ENCODE results near the gene FUT6. TPM values are rescaled to one million over a fixed set of nuclear protein-coding genes. Genes with fewer than 3 reads are reported as not detected.

Gene FUT6
- total and polyA plus RNA-seq, 2 donors (not counting 1 experiment from before 2014, with no cell fraction given), result not detected

DNA sequence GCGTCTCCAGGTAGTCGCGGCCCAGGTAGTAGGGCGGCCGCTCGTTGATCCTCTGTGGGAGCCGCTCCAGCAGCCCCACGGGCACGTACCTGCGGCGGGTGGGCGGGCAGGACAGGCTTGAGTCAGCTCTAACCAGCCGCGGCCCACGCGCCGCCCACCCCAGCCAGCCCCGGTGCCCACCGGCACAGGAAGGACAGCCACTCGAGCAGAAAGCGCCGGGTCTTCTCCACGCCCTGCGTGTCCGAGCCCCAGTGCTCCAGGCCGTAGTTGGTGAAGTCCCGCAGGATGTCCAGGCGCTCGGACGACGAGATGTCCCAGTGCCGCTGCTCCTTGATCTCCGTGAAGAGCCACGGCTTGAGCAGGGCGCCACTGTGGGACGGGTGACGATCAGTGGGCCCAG is 54.1 kb downstream of the FUT6 start:
- Histone ChIP-seq H3K27me3 (ENCODE audit: control insufficient read depth, insufficient read depth, low read length) (no peaks in the 10 kb centered on the region), H3K9me3 (ENCODE audit: control insufficient read depth, insufficient read depth, low read depth, low read length) (no peaks in the 10 kb centered on the region), H3K9ac (ENCODE audit: insufficient read depth, low read length) (no peak overlapping the region), H2AFZ (ENCODE audit: low read length) (no peak overlapping the region), H4K20me1 (ENCODE audit: control insufficient read depth, extremely low read depth, insufficient read depth, low read length) (no peaks in the 10 kb centered on the region), H3K27ac (ENCODE audit: insufficient read depth, low read length) (no peak overlapping the region), H3K4me3 (replicated peaks in 1 of 4; ENCODE audit: control extremely low read depth in 1 of 4, insufficient read depth in 1 of 4, low read depth in 3 of 4, low read length in 4 of 4) (no peak overlapping the region), H3K4me2 (ENCODE audit: extremely low read depth, insufficient read depth, low read length) (no peak overlapping the region), H3K4me1 (ENCODE audit: control insufficient read depth, extremely low read depth, insufficient read depth, low read length) (peaks cover 4% of the 10 kb centered on the region), H3K79me2 (ENCODE audit: control insufficient read depth, insufficient read depth, low read length) (peaks cover 6% of the 10 kb centered on the region), H3K36me3 (ENCODE audit: control insufficient read depth, insufficient read depth, low read length) (peaks cover 38% of the 10 kb centered on the region)
- DNase-seq (ENCODE audit: low read depth in 2 of 2), result no peak
- TF ChIP-seq CTCF (conservative IDR thresholded peaks at IDR 0.05 in 1 of 2, IDR thresholded peaks at IDR 0.05 in 1 of 2; ENCODE audit: low read depth in 1 of 2, low read length in 2 of 2) (no peak), EZH2 (IDR thresholded peaks at IDR 0.05; ENCODE audit: low read length, missing control alignments) (no peak)

GRCh38 chr19:5784581-5785147 is 54.8 kb downstream of the FUT6 start, which contains the start of gene PRR22:
TSS of gene PRR22 (minus strand) at chr19:5784746. CDS start at chr19:5784660, 86 bp downstream.
- Histone ChIP-seq H3K79me2 (ENCODE audit: control insufficient read depth, insufficient read depth, low read length) (no peaks in the 10 kb centered on the region), H3K9me3 (ENCODE audit: control insufficient read depth, insufficient read depth, low read depth, low read length) (no peaks in the 10 kb centered on the region), H4K20me1 (ENCODE audit: control insufficient read depth, extremely low read depth, insufficient read depth, low read length) (no peaks in the 10 kb centered on the region), H3K36me3 (ENCODE audit: control insufficient read depth, insufficient read depth, low read length) (peaks cover 34% of the 10 kb centered on the region), H3K4me2 (ENCODE audit: extremely low read depth, insufficient read depth, low read length) (no peak within 1 kb of the TSS), H3K4me1 (ENCODE audit: control insufficient read depth, extremely low read depth, insufficient read depth, low read length) (no peaks in the 10 kb centered on the region), H3K27ac (ENCODE audit: insufficient read depth, low read length) (no peak within 1 kb of the TSS), H3K4me3 (replicated peaks in 1 of 4; ENCODE audit: control extremely low read depth in 1 of 4, insufficient read depth in 1 of 4, low read depth in 3 of 4, low read length in 4 of 4) (no peak within 1 kb of the TSS), H3K27me3 (ENCODE audit: control insufficient read depth, insufficient read depth, low read length) (no peaks in the 10 kb centered on the region), H2AFZ (ENCODE audit: low read length) (no peak within 1 kb of the TSS), H3K9ac (ENCODE audit: insufficient read depth, low read length) (no peak within 1 kb of the TSS)
- TF ChIP-seq EZH2 (IDR thresholded peaks at IDR 0.05; ENCODE audit: low read length, missing control alignments) (no peak), CTCF (conservative IDR thresholded peaks at IDR 0.05 in 1 of 2, IDR thresholded peaks at IDR 0.05 in 1 of 2; ENCODE audit: low read depth in 1 of 2, low read length in 2 of 2) (no peak)
- no peak for DNase-seq (ENCODE audit: low read depth in 2 of 2)

DNA sequence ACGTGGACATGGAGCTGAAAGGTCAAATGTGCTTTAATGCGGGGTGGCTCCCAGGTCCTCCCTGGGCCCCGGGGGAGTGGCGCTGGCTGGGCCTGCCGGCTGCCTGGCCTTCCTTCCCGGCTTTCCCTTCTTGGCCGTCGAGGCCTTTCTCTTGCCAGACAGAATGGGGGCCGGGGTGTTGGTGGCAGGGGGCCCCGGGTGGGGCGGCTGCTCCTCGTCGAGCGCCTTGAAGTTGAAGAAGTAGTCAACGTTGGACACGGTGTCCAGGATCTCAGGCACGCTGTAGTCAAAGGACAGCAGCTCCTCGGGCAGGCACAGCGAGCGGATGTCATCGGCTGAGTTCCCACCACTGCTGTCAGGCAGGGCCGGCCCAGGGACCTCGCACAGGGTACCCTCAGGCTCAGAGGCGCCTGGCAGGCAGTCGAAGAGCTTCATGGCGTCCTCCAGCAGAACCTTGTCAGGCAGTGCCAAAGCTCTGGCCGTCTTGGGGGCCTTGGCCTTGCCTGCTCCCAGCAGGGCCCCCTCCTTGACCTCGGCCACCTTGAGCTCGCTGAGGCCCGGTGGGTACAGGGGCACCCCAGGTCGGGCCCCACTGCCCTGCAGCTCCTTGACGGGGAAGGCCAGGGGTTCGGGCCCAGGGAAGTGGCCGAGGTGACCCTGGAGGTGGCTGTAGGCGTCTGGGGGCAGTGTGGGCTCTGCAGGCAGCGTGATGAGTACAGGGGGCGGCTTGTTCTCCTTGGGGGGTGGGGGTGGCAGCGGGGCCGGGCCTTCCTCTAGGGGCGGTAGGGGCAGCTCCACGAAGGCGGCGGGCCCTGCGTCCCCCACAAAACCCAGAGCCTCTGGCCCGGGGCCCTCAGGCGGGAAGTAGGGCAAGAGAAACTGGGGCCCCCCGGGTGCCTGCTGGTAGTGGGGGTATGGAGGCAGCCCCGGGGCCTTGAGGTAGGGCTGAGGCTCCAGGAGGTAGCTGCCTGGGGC is 56.3 kb downstream of the FUT6 start:
- no peak overlapping the region for H3K4me2 ChIP-seq (ENCODE audit: extremely low read depth, insufficient read depth, low read length)
- no peaks in the 10 kb centered on the region for H4K20me1 ChIP-seq (ENCODE audit: control insufficient read depth, extremely low read depth, insufficient read depth, low read length)
- no peak overlapping the region for H3K27ac ChIP-seq (ENCODE audit: insufficient read depth, low read length)
- H3K36me3 ChIP-seq (ENCODE audit: control insufficient read depth, insufficient read depth, low read length), result peaks cover 24% of the 10 kb centered on the region
- no peak overlapping the region for H3K4me3 ChIP-seq (replicated peaks in 1 of 4; ENCODE audit: control extremely low read depth in 1 of 4, insufficient read depth in 1 of 4, low read depth in 3 of 4, low read length in 4 of 4)
- no peaks in the 10 kb centered on the region for H3K27me3 ChIP-seq (ENCODE audit: control insufficient read depth, insufficient read depth, low read length)
- no peak for DNase-seq (ENCODE audit: low read depth in 2 of 2)
- H3K4me1 ChIP-seq (ENCODE audit: control insufficient read depth, extremely low read depth, insufficient read depth, low read length), result no peaks in the 10 kb centered on the region
- H3K79me2 ChIP-seq (ENCODE audit: control insufficient read depth, insufficient read depth, low read length), result no peaks in the 10 kb centered on the region
- H2AFZ ChIP-seq (ENCODE audit: low read length), result no peak overlapping the region
- no peaks in the 10 kb centered on the region for H3K9me3 ChIP-seq (ENCODE audit: control insufficient read depth, insufficient read depth, low read depth, low read length)
- TF ChIP-seq CTCF (conservative IDR thresholded peaks at IDR 0.05 in 1 of 2, IDR thresholded peaks at IDR 0.05 in 1 of 2; ENCODE audit: low read depth in 1 of 2, low read length in 2 of 2) (no peak), EZH2 (IDR thresholded peaks at IDR 0.05; ENCODE audit: low read length, missing control alignments) (no peak)
- H3K9ac ChIP-seq (ENCODE audit: insufficient read depth, low read length), result no peak overlapping the region
